Aortic smooth muscle cell (primary cell): ENCODE measurements around the gene TCHP. TPM values are rescaled to one million over a fixed set of nuclear protein-coding genes. Genes with fewer than 3 reads are reported as not detected.

Experiments used
- total RNA-seq: library from RNA; depleted of rRNA; stranded (reverse); fragments of >200 nt; gene quantifications from 2 replicates; pipeline ENCODE4 v1.2.3, GENCODE V29; 2014

TCHP gene, protein sequence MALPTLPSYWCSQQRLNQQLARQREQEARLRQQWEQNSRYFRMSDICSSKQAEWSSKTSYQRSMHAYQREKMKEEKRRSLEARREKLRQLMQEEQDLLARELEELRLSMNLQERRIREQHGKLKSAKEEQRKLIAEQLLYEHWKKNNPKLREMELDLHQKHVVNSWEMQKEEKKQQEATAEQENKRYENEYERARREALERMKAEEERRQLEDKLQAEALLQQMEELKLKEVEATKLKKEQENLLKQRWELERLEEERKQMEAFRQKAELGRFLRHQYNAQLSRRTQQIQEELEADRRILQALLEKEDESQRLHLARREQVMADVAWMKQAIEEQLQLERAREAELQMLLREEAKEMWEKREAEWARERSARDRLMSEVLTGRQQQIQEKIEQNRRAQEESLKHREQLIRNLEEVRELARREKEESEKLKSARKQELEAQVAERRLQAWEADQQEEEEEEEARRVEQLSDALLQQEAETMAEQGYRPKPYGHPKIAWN
- total RNA-seq: 9.5 and 14.5 TPM in 2 replicates

GRCh38 chr12:109899783-109900751 is at the start of gene TCHP:
Gene TCHP, plus strand, starts transcription at chr12:109900274. Its CDS starts 2,753 bp downstream, at chr12:109903027.

GRCh38 chr12:109880043-109880931 is 19.8 kb upstream of the TCHP start, which contains the start of gene GLTP:
Gene GLTP, minus strand, starts transcription at chr12:109880541. Its CDS starts 167 bp downstream, at chr12:109880374.

Other genes starting within 250 kb of the TCHP start
- 0.06 and 0.13 TPM in 2 replicates for gene FAM222A, start 186.4 kb upstream of the TCHP start, total RNA-seq
- 0.19 and 0.53 TPM in 2 replicates for gene TRPV4, start 66.9 kb upstream of the TCHP start, total RNA-seq
- gene GLTP, start 19.7 kb upstream of the TCHP start, total RNA-seq: 57.2 and 58.8 TPM in 2 replicates
- 46.1 and 51.8 TPM in 2 replicates for gene GIT2, start 96.1 kb downstream of the TCHP start, total RNA-seq
- gene ANKRD13A, start 99.2 kb downstream of the TCHP start, total RNA-seq: 47.8 and 55.6 TPM in 2 replicates
- 7.4 and 10.6 TPM in 2 replicates for gene C12orf76, start 148.2 kb downstream of the TCHP start, total RNA-seq
- 19.1 and 21.1 TPM in 2 replicates for gene IFT81, start 224.1 kb downstream of the TCHP start, total RNA-seq